Trophoblast cell (in vitro differentiated cells and primary cell): ENCODE measurements around the gene MYO16.
A peak's percentile ranks its signal among the peaks of the same experiment; 100 is the strongest.

Source experiments
- DNase-seq, 2 donors: peaks; one replicate each; pipeline ENCODE4 v3.0.0-alpha.2; 2016
- H2AFZ ChIP-seq: 2 replicates; pipeline ENCODE4 v1.6.1; 2013; ENCODE audit warnings: low read length, moderate library complexity, mild to moderate bottlenecking; ENCODE audit not compliant: insufficient read depth, poor library complexity
- H2AK5ac ChIP-seq: 2 replicates; pipeline ENCODE4 v1.6.1; 2013; ENCODE audit warnings: mild to moderate bottlenecking, low read length
- H2BK120ac ChIP-seq: 2 replicates; pipeline ENCODE4 v1.6.1; 2013; ENCODE audit warnings: low read length, mild to moderate bottlenecking, moderate library complexity; ENCODE audit not compliant: insufficient read depth, poor library complexity
- H2BK12ac ChIP-seq: 2 replicates; pipeline ENCODE4 v1.6.1; 2013; ENCODE audit warnings: mild to moderate bottlenecking, low read length, moderate library complexity
- H2BK5ac ChIP-seq: 2 replicates; pipeline ENCODE4 v1.6.1; 2013; ENCODE audit warnings: low read length, low read depth, moderate library complexity, mild to moderate bottlenecking; ENCODE audit not compliant: poor library complexity
- H3K14ac ChIP-seq: 2 replicates; pipeline ENCODE4 v1.6.1; 2013; ENCODE audit warnings: mild to moderate bottlenecking, low read length
- H3K18ac ChIP-seq: 2 replicates; pipeline ENCODE4 v1.6.1; 2013; ENCODE audit warnings: mild to moderate bottlenecking, low read length
- H3K23ac ChIP-seq: 2 replicates; pipeline ENCODE4 v1.6.1; 2013; ENCODE audit warnings: low read length
- H3K27ac ChIP-seq: 2 replicates; pipeline ENCODE4 v1.5.1; 2013; ENCODE audit warnings: low read depth, mild to moderate bottlenecking, inconsistent platforms, low read length, moderate library complexity
- H3K27me3 ChIP-seq: 2 replicates; pipeline ENCODE4 v1.6.1; 2013; ENCODE audit warnings: inconsistent platforms, mild to moderate bottlenecking, low read length, moderate library complexity; ENCODE audit not compliant: insufficient read depth
- H3K36me3 ChIP-seq, 2 experiments: 1 replicate in 1 of 2; 2 replicates in 1 of 2; pipeline ENCODE4 v1.6.1; 2013; ENCODE audit warnings: low read length in 2 of 2, mild to moderate bottlenecking in 2 of 2, moderate library complexity in 1 of 2; ENCODE audit not compliant: insufficient read depth in 2 of 2, control insufficient read depth in 1 of 2
- H3K4ac ChIP-seq: 2 replicates; pipeline ENCODE4 v1.6.1; 2013; ENCODE audit warnings: low read depth, mild to moderate bottlenecking, low read length, moderate library complexity
- H3K4me1 ChIP-seq, 2 experiments: 1 replicate in 1 of 2; 2 replicates in 1 of 2; pipeline ENCODE4 v1.6.1; 2013; ENCODE audit warnings: low read length in 2 of 2, mild to moderate bottlenecking in 2 of 2, moderate library complexity in 1 of 2; ENCODE audit not compliant: insufficient read depth in 2 of 2, control insufficient read depth in 1 of 2
- H3K4me2 ChIP-seq: 2 replicates; pipeline ENCODE4 v1.6.1; 2013; ENCODE audit warnings: inconsistent platforms, mild to moderate bottlenecking, low read length, moderate library complexity
- H3K4me3 ChIP-seq: 2 replicates; pipeline ENCODE4 v1.5.1; 2013; ENCODE audit warnings: mild to moderate bottlenecking, low read depth, low read length, inconsistent platforms
- H3K79me1 ChIP-seq: one replicate; pipeline ENCODE4 v1.6.1; 2013; ENCODE audit warnings: low read length
- H3K79me2 ChIP-seq: 2 replicates; pipeline ENCODE4 v1.6.1; 2013; ENCODE audit warnings: low read length, mild to moderate bottlenecking; ENCODE audit not compliant: control insufficient read depth, insufficient read depth, poor library complexity
- H3K9ac ChIP-seq: 2 replicates; pipeline ENCODE4 v1.6.1; 2013; ENCODE audit warnings: mild to moderate bottlenecking, low read length
- H3K9me3 ChIP-seq: 2 replicates; pipeline ENCODE4 v1.6.1; 2013; ENCODE audit warnings: low read depth, mild to moderate bottlenecking, control low read depth, inconsistent platforms, low read length; ENCODE audit not compliant: insufficient read depth
- H4K12ac ChIP-seq: 2 replicates; pipeline ENCODE4 v1.6.1; 2013; ENCODE audit warnings: low read depth, mild to moderate bottlenecking, low read length, moderate library complexity
- H4K8ac ChIP-seq: 2 replicates; pipeline ENCODE4 v1.6.1; 2013; ENCODE audit warnings: low read depth, mild to moderate bottlenecking, low read length, moderate library complexity
- H4K91ac ChIP-seq: one replicate; pipeline ENCODE4 v1.6.1; 2013; ENCODE audit warnings: low read depth, mild to moderate bottlenecking, low read length, moderate library complexity
- WGBS: extraction: QIAGEN DNeasy Blood & Tissue Kit; methylation state at CpG from one replicate; pipeline ENCODE4 v1.1.7; 2013; ENCODE audit warnings: missing lambda C conversion rate; ENCODE audit not compliant: insufficient read length, insufficient coverage; ENCODE audit errors: extremely low coverage; 5-methylcytosine and 5-hydroxymethylcytosine counted together

The MYO16 gene

GRCh38 chr13:109009756-109010155, 380.3 kb downstream of the MYO16 start:
- WGBS, result no CpG with 5 or more reads among the region's 4 CpGs
- Histone ChIP-seq H2AFZ (no peak overlapping the region), H2BK12ac (no peak overlapping the region), H4K8ac (no peak overlapping the region), H3K4ac (no peak overlapping the region), H4K91ac (no peak overlapping the region), H4K12ac (no peak overlapping the region), H3K79me1 (no peaks in the 10 kb centered on the region), H2BK120ac (no peak overlapping the region), H3K18ac (no peak overlapping the region), H3K27me3 (no peaks in the 10 kb centered on the region), H3K27ac (no peak overlapping the region), H3K79me2 (no peaks in the 10 kb centered on the region), H3K36me3 (no peaks in the 10 kb centered on the region), H2AK5ac (no peak overlapping the region), H2BK5ac (no peak overlapping the region), H3K23ac (no peak overlapping the region), H3K9ac (no peak overlapping the region), H3K4me2 (no peak overlapping the region), H3K9me3 (no peaks in the 10 kb centered on the region), H3K4me1 (peaks cover 0 to 3% of the 10 kb centered on the region in 2 experiments), H3K14ac (no peak overlapping the region), H3K4me3 (no peak overlapping the region)
- peak; percentile 74 to 90 for DNase-seq

- H3K79me1 ChIP-seq, result no peaks in the 10 kb centered on the region
- no peak overlapping the region for H4K12ac ChIP-seq
- no peaks in the 10 kb centered on the region for H3K36me3 ChIP-seq
- peak; percentile 50 to 57 for DNase-seq
- no peak overlapping the region for H3K4me3 ChIP-seq
- H3K27me3 ChIP-seq, result no peaks in the 10 kb centered on the region
- H3K27ac ChIP-seq, result no peak overlapping the region
- H2BK12ac ChIP-seq, result no peak overlapping the region
- H3K9me3 ChIP-seq, result no peaks in the 10 kb centered on the region
- H2BK120ac ChIP-seq, result no peak overlapping the region
- no peak overlapping the region for H2AK5ac ChIP-seq
- H3K4ac ChIP-seq, result no peak overlapping the region
- H3K14ac ChIP-seq, result no peak overlapping the region
- H4K91ac ChIP-seq, result no peak overlapping the region
- no peak overlapping the region for H3K18ac ChIP-seq
- H2AFZ ChIP-seq, result no peak overlapping the region
- no peaks in the 10 kb centered on the region for H3K79me2 ChIP-seq
- H3K4me2 ChIP-seq, result no peak overlapping the region
- H3K4me1 ChIP-seq, result peaks cover 0 to 3% of the 10 kb centered on the region in 2 experiments
- no peak overlapping the region for H3K9ac ChIP-seq
- H2BK5ac ChIP-seq, result no peak overlapping the region
- no peak overlapping the region for H3K23ac ChIP-seq
- no peak overlapping the region for H4K8ac ChIP-seq
- no CpG with 5 or more reads among the region's 1 CpG for WGBS
Measured at GRCh38 chr13:109010912-109011311, 381.5 kb downstream of the MYO16 start.

- Histone ChIP-seq H2AFZ (no peak overlapping the region), H3K4me2 (no peak overlapping the region), H2BK120ac (no peak overlapping the region), H3K9me3 (no peaks in the 10 kb centered on the region), H2BK5ac (no peak overlapping the region), H3K79me2 (no peaks in the 10 kb centered on the region), H3K23ac (no peak overlapping the region), H3K36me3 (no peaks in the 10 kb centered on the region), H4K8ac (no peak overlapping the region), H3K18ac (no peak overlapping the region), H4K91ac (no peak overlapping the region), H3K4ac (no peak overlapping the region), H3K27me3 (no peaks in the 10 kb centered on the region), H4K12ac (no peak overlapping the region), H2BK12ac (no peak overlapping the region), H3K27ac (no peak overlapping the region), H3K9ac (no peak overlapping the region), H3K4me1 (peaks cover 0 to 3% of the 10 kb centered on the region in 2 experiments), H2AK5ac (no peak overlapping the region), H3K4me3 (no peak overlapping the region), H3K79me1 (no peaks in the 10 kb centered on the region), H3K14ac (no peak overlapping the region)
- no CpG with 5 or more reads among the region's 5 CpGs for WGBS
- no peak for DNase-seq
Measured at GRCh38 chr13:109012115-109012514, 382.7 kb downstream of the MYO16 start.

GRCh38 chr13:109021558-109021957, 392.1 kb downstream of the MYO16 start:
- H3K4ac ChIP-seq, result no peak overlapping the region
- no peak overlapping the region for H3K4me3 ChIP-seq
- no CpG with 5 or more reads among the region's 4 CpGs for WGBS
- no peak overlapping the region for H3K9ac ChIP-seq
- no peak for DNase-seq
- no peak overlapping the region for H3K18ac ChIP-seq
- H2BK120ac ChIP-seq, result no peak overlapping the region
- no peaks in the 10 kb centered on the region for H3K79me2 ChIP-seq
- no peak overlapping the region for H2AFZ ChIP-seq
- H4K91ac ChIP-seq, result no peak overlapping the region
- H3K4me1 ChIP-seq, result no peaks in the 10 kb centered on the region
- no peaks in the 10 kb centered on the region for H3K79me1 ChIP-seq
- H4K8ac ChIP-seq, result no peak overlapping the region
- H4K12ac ChIP-seq, result no peak overlapping the region
- no peak overlapping the region for H2BK5ac ChIP-seq
- H3K27me3 ChIP-seq, result no peaks in the 10 kb centered on the region
- H3K4me2 ChIP-seq, result no peak overlapping the region
- H3K27ac ChIP-seq, result no peak overlapping the region
- no peak overlapping the region for H2BK12ac ChIP-seq
- H3K9me3 ChIP-seq, result no peaks in the 10 kb centered on the region
- no peaks in the 10 kb centered on the region for H3K36me3 ChIP-seq
- H3K14ac ChIP-seq, result no peak overlapping the region
- H3K23ac ChIP-seq, result no peak overlapping the region
- no peak overlapping the region for H2AK5ac ChIP-seq
